Lung (tissue), 12 donors: ENCODE measurements around the gene DLG2. TPM values are rescaled to one million over a fixed set of nuclear protein-coding genes. Genes with fewer than 3 reads are reported as not detected.

ENCODE experiments used
- ATAC-seq: fragments of 200-7000 bp; cut with Tn5 transposase; one replicate; pipeline ENCODE4 v1.9.1; 2020; ENCODE audit warnings: moderate number of reproducible peaks; ENCODE audit not compliant: insufficient read depth, low FRiP score
- DNase-seq, 3 donors: peaks; one replicate each; pipeline ENCODE4 v3.0.0-alpha.2; 2013 to 2017
- H3K27ac ChIP-seq, 2 donors: one replicate each; pipeline ENCODE4 v1.5.1; 2013; ENCODE audit warnings: mild to moderate bottlenecking in 2 of 2, moderate library complexity in 2 of 2, control low read depth in 1 of 2, inconsistent platforms in 1 of 2, low read depth in 1 of 2, low read length in 1 of 2
- H3K27me3 ChIP-seq, 3 donors: one replicate each; pipeline ENCODE4 v1.5.1; 2013; ENCODE audit warnings: low read length in 2 of 3; ENCODE audit not compliant: control insufficient read depth in 3 of 3, insufficient read depth in 3 of 3
- H3K36me3 ChIP-seq, 4 donors: one replicate each; pipeline ENCODE4 v1.5.1; 2013; ENCODE audit warnings: low read length in 4 of 4, mild to moderate bottlenecking in 1 of 4, moderate library complexity in 1 of 4; ENCODE audit not compliant: control insufficient read depth in 4 of 4, insufficient read depth in 4 of 4
- H3K4me1 ChIP-seq, 5 donors: one replicate each; pipeline ENCODE4 v1.5.1; 2013; ENCODE audit warnings: low read length in 5 of 5, mild to moderate bottlenecking in 2 of 5, moderate library complexity in 1 of 5; ENCODE audit not compliant: control insufficient read depth in 5 of 5, insufficient read depth in 5 of 5
- H3K4me3 ChIP-seq: one replicate; pipeline ENCODE4 v1.5.1; 2013; ENCODE audit warnings: mild to moderate bottlenecking, control low read depth, moderate library complexity
- H3K9ac ChIP-seq, 2 donors: one replicate each; pipeline ENCODE4 v1.5.1; 2013; ENCODE audit warnings: low read length in 2 of 2, control low read depth in 1 of 2; ENCODE audit not compliant: insufficient read depth in 1 of 2
- H3K9me3 ChIP-seq, 4 donors: one replicate each; pipeline ENCODE4 v1.5.1; 2013; ENCODE audit warnings: low read length in 3 of 4, mild to moderate bottlenecking in 1 of 4, moderate library complexity in 1 of 4; ENCODE audit not compliant: control insufficient read depth in 4 of 4, insufficient read depth in 3 of 4
- WGBS, 2 donors: extraction: QIAGEN DNeasy Blood & Tissue Kit; methylation state at CpG; one replicate each; pipeline ENCODE4 v1.1.7; 2013; 5-methylcytosine and 5-hydroxymethylcytosine counted together
- polyA plus RNA-seq, 2 donors: library from polyadenylated mRNA; stranded (reverse); fragments of 200-250 nt; gene quantifications; one replicate each; pipeline ENCODE4 v1.2.1, GENCODE V29; 2013
- total RNA-seq, 2 donors: library from RNA; depleted of rRNA in 1 of 2; stranded (reverse); fragments of >200 nt in 1 of 2; gene quantifications; one replicate each; pipeline ENCODE4 v1.2.1, GENCODE V29; 2014 to 2021
- TF ChIP-seq, protein P1 (sequence below): IDR thresholded peaks from 2 replicates; pipeline ENCODE4 v1.5.1; 2012; ENCODE audit warnings: mild to moderate bottlenecking; ENCODE audit errors: control extremely low read depth, extremely low read depth
- donor health status: control.
- donor health status: control.
- donor health status: Bipolar disorder and iron deficiency.
- donor health status: healthy.
- donor health status: DM: yes; HTN: yes; CAD: no.

Gene DLG2
- total and polyA plus RNA-seq, 4 donors, result 0.32 to 24.1 (median 5.4) TPM

DNA sequence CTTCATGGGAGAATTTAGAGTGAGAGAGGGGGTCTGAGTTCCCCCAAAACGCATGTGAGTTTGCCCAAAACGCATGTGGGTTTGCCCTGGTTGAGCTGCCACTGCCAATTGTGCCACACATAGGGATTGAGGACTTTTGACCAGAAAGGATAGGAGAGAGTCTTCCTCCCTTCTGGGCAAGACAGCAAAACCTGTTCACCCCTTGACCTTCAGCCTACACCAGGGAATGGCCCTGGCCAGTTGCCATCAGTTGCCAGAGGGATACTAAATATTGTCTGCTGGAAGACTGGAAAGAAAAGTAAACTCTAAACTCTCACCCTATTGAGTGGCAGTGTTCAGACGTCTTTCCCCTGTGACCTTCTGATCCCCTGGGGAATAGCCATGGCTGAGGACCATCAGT is 363.8 kb downstream of the DLG2 start:
- H3K9me3 ChIP-seq, result peaks cover 0 to 6% (median 0%) of the 10 kb centered on the region in 4 donors
- WGBS, 2 donors, result 78 to 84% methylated on average over 3 of the region's 3 CpGs
- DNase-seq (no peak), ATAC-seq (no peak)
- H3K4me3 ChIP-seq, result no peak overlapping the region
- no peaks in the 10 kb centered on the region for H3K27me3 ChIP-seq
- peaks cover 0 to 4% (median 0%) of the 10 kb centered on the region in 4 donors for H3K36me3 ChIP-seq
- no peak overlapping the region for H3K27ac ChIP-seq
- H3K9ac ChIP-seq, result no peak overlapping the region
- TF ChIP-seq, protein P1, sequence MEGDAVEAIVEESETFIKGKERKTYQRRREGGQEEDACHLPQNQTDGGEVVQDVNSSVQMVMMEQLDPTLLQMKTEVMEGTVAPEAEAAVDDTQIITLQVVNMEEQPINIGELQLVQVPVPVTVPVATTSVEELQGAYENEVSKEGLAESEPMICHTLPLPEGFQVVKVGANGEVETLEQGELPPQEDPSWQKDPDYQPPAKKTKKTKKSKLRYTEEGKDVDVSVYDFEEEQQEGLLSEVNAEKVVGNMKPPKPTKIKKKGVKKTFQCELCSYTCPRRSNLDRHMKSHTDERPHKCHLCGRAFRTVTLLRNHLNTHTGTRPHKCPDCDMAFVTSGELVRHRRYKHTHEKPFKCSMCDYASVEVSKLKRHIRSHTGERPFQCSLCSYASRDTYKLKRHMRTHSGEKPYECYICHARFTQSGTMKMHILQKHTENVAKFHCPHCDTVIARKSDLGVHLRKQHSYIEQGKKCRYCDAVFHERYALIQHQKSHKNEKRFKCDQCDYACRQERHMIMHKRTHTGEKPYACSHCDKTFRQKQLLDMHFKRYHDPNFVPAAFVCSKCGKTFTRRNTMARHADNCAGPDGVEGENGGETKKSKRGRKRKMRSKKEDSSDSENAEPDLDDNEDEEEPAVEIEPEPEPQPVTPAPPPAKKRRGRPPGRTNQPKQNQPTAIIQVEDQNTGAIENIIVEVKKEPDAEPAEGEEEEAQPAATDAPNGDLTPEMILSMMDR, result no peak
- H3K4me1 ChIP-seq, result peaks cover 0 to 5% (median 0%) of the 10 kb centered on the region in 5 donors

DNA sequence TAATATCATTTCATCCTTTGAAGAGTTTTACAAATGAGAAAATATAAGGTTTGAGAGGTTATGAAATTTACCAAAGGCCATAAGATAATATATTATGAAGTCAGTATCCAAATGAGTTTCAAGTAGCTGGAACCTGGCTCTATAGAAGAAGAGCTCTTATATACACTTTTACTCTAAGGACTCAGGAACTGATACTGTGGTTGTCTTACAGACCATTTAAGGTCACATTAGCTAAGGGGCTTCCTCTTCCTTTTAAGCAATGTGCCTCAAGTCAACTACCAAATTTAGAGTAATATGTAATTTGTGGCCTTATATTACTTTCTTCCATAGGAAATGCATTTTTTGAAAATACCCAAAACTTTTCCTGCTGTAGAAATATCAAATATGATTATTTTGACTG is 369.3 kb downstream of the DLG2 start:
- ATAC-seq, result no peak
- TF ChIP-seq, protein P1, result no peak

DNA sequence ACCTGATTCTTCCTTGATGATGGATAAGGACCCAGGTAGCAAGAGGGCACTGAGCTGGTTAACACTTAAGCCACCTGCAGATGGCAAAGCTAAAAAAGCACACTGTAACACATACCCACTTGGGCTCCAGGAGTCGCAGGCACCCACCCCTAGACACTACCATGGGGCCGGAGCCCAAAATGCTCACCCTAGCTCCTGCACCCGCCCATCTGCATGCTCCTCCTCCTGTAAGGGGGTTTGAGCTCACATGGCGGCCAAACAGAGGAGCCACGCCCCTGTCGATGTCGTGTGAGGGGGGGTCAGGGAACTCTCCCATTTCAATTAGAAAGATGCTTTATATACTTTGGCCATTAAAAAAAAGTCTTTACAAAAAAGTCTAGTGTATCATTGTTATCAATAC is 370.7 kb downstream of the DLG2 start:
- Histone ChIP-seq H3K27ac (no peak overlapping the region), H3K9ac (no peak overlapping the region), H3K27me3 (no peaks in the 10 kb centered on the region), H3K4me1 (no peaks in the 10 kb centered on the region), H3K4me3 (no peak overlapping the region), H3K9me3 (peaks cover 0 to 8% (median 0%) of the 10 kb centered on the region in 4 donors), H3K36me3 (no peaks in the 10 kb centered on the region)
- ATAC-seq (no peak), DNase-seq (no peak)
- TF ChIP-seq, protein P1, result no peak
- 90 to 98% methylated on average over 7 of the region's 7 CpGs for WGBS, 2 donors

More for the DNA sequence above, 369.3 kb downstream of the DLG2 start:
- peaks cover 0 to 8% (median 0%) of the 10 kb centered on the region in 4 donors for H3K9me3 ChIP-seq
- no peaks in the 10 kb centered on the region for H3K4me1 ChIP-seq
- H3K27me3 ChIP-seq, result no peaks in the 10 kb centered on the region
- H3K36me3 ChIP-seq, result no peaks in the 10 kb centered on the region
- no peak overlapping the region for H3K27ac ChIP-seq
- H3K9ac ChIP-seq, result no peak overlapping the region
- no peak for DNase-seq
- no peak overlapping the region for H3K4me3 ChIP-seq

DNA sequence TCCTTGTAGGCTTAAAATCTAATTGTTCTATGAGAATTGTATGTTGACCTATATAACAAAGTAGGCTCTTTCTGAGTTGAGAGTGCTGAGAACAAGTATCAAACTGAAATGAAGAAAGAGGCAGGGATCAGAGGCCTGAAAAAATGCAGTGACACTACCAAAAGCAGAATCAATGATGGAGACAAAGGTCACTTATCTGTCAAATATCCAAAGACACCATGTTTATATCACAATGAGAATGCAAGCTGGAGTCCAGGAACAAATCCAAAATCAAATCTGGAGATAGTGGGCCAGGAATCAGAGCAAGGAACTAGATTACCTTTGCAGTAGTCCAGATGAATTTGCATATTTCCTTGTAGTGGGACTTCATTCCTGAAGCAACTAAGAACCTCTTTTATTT is 377.7 kb downstream of the DLG2 start:
- Histone ChIP-seq H3K9ac (no peak overlapping the region), H3K36me3 (no peaks in the 10 kb centered on the region), H3K27ac (no peak overlapping the region), H3K9me3 (peaks cover 0 to 8% (median 0%) of the 10 kb centered on the region in 4 donors), H3K4me1 (no peaks in the 10 kb centered on the region), H3K27me3 (no peaks in the 10 kb centered on the region), H3K4me3 (no peak overlapping the region)
- ATAC-seq (no peak), DNase-seq (no peak)
- TF ChIP-seq, protein P1, result no peak
